ENCODE data around the gene DHRS7B.
"Not testable (repeated sequence)": the region's sequence is repeated elsewhere in the genome, so short reads cannot be mapped to it uniquely, and the experiment has no call there.

Gene DHRS7B

DNA sequence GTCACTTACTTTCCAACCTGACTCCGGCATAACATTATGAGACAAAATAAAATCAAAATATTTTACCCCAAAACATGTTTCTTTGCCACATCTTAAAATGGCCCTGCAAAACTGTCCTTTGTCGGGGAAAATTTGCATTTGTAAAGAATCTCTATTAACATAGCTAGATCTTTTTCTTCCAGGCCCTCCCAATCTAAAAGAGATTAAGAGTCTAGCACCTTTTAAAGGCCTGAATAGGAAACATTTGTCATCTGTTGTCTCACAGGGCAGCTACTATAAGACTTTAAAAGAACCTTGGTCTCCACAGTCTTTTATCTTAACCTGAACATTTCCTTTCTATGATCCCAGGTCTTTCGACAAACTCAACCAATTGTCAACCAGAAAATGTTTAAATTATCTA is 18.1 kb upstream of the DHRS7B start:
- no peak for DNase-seq (ENCODE audit: low spot score)

DNA sequence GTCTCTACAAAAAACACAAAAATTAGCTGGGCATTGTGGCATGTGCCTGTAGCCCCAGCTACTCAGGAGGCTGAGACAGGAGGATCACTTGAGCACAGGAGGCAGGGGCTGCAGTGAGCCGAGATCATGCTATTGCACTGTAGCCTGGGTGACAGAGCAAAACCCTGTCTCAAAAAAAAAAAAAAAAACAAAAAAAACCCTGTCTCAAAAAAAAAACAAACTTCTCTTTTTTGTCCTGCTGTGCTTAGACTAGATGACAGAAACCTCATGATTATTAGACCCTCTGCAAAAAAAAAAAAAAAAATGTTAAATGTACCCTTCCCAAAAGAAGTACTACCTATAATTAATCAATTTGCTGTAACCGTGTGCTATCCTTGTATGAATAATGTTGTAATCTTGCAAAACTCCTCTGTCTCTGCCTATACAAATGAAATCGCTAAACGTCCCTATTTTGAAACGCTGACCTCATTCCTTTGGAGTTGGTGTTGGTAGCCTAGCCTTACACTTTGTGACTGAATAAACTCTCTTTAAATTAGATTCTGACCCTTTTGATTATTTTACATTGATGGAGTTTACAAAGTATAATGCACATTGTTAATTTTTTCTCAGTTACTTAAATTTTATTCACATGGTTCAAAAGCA is 13.6 kb upstream of the DHRS7B start:
- DNase-seq (ENCODE audit: low spot score) = no peak

DNA sequence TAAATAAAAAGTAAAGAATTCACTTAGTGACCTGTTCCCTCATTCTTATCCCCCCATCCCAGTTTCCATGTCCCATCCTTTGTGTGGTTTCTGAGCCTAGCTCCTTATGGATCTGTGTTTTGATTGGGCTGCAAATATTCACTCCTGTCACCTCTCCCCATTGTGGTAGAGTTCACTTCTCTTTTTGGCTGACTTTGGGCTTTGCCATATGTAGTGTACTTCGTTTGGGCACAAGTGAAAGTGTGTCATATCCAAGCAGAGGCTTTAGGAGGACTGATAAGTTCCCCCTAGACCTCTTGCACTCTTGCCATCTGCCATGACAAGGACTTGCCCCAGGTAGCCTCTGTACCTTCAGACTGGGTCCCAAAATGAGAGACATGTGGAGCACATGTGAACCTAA is 13.0 kb upstream of the DHRS7B start:
- DNase-seq (ENCODE audit: low spot score) = no peak

DNA sequence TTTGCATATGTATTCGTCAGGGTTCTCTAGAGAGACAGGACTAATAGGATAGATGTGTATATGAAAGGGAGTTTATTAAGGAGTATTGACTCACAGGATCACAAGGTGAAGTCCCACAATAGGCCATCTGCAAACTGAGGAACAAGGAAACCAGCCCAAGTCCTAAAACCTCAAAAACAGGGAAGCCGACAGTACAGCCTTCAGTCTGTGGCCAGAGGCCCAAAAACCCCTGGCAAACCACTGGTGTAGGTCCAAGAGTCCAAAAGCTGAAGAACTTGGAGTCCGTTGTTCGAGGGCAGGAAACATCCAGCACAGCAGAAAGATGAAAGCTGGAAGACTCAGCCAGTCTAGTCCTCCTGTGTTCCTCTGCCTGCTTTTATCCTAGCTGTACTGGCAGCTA is 12.0 kb upstream of the DHRS7B start:
- not testable (repeated sequence) for DNase-seq (ENCODE audit: low spot score)

DNA sequence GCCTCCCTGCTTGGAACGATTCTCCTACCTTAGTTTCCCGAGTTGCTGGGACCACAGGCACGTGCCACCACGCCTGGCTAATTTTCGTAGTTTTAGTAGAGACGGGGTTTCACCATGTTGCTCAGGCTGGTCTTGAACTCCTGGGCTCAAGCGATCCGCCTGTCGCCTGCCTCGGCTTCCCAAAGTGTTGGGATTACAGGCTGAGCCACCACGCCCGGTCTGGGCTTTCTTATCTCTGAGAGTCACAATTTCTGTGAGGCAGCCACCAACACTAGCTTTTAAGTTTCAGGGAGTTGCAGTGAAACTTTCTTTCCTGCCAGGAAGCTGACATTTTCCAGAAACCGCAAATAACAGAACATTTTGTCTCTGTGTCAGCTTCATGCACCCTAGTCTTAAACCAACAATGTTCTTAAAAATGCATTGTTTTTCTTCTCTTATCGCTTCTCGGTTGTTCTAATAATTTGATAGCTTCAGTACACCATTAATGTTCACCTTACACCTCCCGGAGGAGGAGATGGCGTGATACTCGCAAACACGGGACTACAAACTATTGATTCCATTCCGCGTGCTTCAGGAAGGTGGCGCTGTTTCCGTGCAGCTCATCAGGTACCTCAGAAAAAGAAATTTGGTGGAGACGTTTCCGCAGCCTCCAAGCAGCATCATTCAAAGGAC is 7.4 kb upstream of the DHRS7B start:
- DNase-seq (ENCODE audit: low spot score) = peak; percentile 73

DNA sequence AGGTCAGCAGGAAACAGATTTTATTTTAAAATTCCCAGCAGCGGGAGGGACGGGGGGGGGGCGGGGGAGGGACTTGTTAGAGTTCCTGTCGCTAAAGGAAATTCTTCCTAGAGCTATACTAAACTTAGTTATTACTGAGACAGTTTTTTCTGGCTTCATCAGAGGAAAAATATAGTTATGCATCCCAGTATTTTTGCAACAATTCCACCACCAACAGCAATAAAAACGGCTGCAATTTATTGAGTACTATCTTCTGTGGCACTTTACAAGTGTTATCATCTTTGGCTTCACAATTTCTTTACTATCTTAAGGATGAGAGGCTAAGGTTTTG is 6.9 kb upstream of the DHRS7B start:
- DNase-seq (ENCODE audit: low spot score) = no peak

DNA sequence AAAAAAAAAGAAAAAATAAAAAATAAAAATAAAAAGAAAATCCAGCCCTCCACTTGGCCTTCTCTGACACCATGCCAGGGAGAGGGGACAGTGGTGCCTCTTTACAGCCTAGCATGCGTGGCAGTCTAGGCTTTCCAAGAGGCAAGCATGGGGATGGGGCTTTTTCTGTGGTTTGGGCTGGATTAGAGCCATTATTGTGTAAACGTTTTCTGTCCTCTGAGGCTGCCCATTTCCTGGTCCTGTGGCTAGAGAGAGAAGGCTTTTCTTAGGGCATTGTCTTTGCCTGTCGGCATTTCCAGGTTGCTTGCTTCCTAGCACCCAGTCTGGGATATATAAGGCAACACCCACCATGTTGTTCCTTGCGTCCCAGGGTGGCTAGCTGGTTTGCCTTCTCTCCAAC is 2.7 kb upstream of the DHRS7B start:
- no peak for DNase-seq (ENCODE audit: low spot score)

DNA sequence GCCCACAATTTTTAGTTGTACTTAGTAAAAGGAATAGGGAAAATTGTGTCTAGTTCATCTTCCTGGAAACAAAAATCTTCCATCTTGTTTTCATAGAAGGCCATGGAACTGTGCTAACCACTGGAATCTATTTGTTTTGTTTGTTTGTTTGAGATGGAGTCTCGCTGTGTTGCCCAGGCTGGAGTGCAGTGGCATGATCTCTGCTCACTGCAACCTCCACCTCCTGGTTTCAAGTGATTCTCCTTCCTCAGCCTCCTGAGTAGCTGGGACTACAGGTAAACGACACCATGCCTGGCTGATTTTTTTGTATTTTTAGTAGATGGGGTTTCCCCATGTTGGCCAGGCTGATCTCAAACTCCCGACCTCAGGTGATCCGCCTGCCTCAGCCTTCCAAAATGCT is 2.2 kb upstream of the DHRS7B start:
- DNase-seq (ENCODE audit: low spot score) = not testable (repeated sequence)

DNA sequence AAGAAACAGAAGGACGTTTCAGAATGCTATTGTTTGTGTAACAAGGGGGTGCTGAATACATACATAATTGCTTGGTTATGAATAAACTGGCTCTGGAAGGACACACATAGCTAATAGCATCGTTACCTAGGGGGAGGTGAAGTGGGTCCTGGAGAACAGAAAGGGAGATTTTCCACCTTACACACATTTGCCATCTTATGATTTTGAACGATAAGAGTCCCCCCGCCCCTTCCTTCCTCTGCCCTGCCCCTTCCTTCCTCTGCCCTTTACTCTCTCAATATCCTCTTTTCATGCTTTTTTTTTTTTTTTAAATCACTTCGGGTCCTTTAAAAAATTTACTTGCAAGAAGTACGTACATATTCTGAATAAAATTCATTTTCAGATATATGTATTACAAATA is 902 bp upstream of the DHRS7B start:
- no peak for DNase-seq (ENCODE audit: low spot score)

DNA sequence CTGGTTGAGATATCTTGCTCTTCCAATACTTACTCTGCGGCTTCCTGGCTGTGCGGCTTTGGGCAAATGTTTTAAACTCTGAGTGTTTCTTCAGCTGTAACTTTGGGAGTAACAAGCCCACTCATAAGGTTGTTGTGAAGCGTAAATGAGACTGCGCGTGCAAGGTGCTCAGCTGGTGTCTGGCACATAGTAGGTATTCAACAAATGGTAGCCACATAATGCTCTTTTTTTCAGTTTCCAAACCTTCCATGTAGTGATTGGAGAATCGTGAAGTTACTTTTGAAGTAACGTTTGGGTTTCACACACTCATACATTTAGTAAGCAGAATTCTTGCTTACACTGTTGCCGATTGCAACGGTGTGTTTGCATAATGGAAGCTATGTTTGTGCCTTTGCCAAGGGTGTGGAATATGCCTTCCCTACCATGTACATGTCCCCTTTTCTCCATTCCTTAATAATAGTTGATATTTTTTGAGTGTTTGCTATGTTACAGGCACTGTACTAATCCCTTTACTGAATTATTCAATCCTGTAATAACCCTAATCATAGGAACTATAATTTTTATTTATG is 829 bp downstream of the DHRS7B start:
- DNase-seq (ENCODE audit: low spot score) = no peak

DNA sequence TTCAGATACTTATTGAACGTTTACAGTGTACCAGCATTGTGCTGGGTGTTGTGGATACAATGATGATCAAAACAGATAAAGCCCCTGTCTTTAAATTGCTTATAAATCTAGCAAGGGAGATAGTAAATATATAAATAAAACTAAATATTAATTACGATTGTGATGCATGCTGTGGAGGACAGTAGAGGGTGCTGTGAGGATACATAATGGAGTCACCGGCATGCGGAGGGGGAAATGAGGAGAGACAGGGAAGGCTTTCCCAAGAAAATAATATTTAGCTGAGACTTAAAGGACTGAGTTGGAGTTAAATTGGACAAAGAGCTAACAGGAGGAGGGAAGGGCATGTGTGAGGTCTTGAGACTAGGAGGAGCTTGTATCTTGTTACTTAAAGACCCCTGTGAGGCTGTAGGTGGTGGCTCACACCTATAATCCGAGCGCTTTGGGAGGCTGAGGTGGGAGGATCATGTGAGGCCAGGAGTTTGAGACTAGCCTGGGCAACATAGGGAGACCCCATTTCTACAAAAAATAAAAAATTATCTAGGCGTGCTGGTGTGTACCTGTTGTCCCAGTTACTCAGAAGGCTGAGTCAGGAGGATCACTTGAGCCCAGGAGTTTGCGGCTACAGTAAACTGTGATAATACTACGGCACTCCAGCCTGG is 2.4 kb downstream of the DHRS7B start:
- peak; percentile 23 for DNase-seq (ENCODE audit: low spot score)

DNA sequence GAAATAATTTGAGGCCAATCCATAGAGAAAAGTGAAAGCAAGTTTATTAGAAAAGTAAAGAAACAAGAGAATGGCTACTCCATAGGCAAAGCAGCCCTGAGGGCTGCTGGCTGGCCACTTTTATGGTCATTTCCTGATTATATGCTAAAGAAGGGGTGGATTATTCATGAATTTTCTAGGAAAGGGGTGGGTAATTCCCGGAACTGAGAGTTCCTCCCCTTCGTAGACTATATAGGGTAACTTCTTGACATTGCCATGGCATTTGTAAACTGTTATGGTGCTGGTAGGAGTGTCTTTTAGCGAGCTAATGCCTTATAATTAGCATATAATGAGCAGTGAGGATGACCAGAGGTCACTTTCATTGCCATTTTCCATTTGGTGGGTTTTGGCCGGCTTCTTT is 4.4 kb downstream of the DHRS7B start:
- no peak for DNase-seq (ENCODE audit: low spot score)

DNA sequence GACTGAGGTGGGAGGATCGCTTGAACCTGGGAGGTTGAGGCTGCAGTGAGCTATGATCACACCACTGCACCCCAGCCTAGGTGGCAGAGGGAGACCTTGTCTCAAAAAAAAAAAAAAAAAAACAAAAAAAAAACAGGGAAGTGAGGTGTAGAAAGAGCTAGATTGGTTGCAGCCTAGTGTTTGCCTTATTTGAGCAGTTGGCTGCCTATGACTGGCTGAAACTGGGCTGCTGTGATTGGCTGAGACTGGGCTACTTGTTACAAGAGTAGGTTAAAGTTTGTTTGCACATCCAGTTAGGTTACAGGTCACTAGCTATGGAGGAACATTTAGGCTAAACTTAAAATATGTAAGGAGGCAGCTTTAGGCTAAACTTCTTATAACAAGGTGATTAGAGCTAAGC is 5.7 kb downstream of the DHRS7B start:
- no peak for DNase-seq (ENCODE audit: low spot score)

DNA sequence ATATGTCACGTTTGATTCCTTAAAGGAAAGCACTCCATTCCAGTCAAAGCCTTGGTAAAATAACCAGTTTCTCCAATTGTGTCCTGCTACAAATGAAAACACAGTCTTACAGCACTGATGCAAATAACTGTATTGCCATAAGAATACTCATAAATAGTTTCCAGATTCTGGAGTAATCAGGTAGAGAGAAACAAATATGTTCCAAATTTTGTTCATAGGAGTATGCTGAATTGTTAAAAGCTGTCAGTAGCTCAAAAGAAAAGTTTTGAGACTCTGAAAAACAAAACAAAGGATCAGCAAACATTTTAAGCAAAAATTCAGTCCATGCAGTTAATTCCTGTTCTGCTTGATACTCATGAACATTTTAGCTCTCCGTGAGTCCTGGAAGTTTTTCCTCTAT is 7.8 kb downstream of the DHRS7B start:
- no peak for DNase-seq (ENCODE audit: low spot score)

DNA sequence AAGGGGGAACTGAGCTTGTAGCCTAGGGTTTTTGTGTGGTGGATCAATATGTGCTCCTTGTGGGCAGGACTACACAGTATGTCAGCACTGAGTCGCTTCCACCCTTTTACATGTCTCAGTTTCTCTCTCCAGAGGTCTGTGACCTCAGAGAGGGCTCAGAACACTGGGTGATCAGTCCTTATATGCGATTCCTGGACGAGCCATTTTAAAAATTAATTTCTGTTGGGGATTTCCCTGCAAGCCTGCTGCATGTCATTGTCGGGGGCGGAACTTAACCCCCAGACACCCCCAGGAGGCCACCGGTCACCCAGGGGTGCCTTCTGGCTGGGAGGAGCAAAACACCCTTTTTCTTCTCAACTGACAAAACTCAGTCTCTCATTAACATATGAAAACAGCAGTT is 14.1 kb downstream of the DHRS7B start:
- DNase-seq (ENCODE audit: low spot score) = no peak

DNA sequence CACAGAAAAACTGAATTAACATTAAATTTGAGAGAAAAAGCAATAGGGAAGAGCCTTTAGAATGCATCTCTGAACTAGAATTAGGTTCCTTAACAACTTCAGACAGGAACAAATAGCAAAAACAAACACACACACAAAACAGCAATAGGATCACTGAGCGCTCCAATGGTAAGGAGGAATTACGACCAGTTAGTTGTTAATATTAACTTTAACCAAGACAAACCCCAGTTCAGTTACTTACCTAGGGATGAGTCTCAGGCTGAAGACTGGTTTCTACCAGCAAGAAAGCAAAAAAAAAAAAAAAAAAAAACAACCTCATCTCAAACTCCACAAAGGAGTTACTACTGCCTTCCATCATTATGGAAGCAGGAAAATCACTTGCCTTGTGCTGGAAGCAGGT is 14.6 kb downstream of the DHRS7B start:
- no peak for DNase-seq (ENCODE audit: low spot score)

DNA sequence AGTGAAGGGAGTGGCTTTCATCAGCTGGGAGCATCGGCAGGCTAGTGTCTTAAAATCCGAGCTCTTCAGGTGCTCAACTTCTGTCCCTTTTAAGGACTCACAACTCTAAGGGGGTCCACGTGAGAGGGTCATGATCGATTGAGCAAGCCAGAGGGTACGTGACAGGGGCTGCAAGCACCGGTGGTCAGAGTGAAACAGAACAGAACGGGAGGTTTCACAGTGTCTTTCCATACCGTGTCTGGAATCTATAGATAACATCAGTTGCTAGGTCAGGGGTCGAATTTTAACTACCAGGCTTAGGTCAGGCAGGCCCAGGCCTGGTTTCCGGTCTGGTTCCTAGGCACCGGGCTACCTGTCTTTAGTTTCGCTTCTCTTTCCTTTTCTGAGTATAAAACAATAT is 15.3 kb downstream of the DHRS7B start:
- DNase-seq (ENCODE audit: low spot score) = not testable (repeated sequence)

DNA sequence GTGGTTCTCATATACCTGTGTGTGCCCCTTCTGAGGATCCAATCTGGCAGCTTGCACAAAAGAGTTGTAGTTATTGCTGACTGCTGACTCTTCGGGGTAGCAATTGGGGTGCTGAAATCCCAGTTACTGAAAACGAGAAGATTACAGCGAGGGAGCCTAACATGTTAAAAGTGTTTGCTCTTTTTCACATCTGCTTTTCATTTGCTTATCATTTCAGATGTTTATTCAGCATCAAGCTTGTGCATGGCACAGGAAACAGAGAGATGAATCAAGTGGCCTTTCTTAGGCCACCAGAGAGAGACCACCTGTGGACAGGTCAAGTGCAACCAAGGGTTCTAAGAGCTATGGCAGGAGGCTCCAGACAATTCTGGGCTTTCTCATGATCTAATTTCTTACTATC is 16.9 kb downstream of the DHRS7B start:
- DNase-seq (ENCODE audit: low spot score) = no peak

DNA sequence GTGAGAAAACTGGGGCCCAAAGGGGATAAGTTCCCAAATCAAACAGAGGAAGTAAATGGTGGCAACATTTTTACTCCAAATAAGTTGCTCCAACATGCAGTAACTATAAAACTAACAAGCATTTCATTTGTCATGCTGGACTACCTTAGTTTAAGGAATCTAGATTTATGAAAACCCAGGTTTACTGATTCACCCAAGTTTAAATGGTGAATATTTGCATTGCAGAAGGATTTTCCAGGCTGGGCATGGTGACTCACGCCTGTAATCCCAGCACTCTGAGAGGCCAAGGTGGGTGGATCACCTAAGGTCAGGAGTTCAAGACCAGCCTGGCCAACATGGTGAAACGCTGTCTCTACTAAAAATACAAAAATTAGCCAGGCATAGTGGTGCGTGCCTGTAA is 17.5 kb downstream of the DHRS7B start:
- not testable (repeated sequence) for DNase-seq (ENCODE audit: low spot score)

DNA sequence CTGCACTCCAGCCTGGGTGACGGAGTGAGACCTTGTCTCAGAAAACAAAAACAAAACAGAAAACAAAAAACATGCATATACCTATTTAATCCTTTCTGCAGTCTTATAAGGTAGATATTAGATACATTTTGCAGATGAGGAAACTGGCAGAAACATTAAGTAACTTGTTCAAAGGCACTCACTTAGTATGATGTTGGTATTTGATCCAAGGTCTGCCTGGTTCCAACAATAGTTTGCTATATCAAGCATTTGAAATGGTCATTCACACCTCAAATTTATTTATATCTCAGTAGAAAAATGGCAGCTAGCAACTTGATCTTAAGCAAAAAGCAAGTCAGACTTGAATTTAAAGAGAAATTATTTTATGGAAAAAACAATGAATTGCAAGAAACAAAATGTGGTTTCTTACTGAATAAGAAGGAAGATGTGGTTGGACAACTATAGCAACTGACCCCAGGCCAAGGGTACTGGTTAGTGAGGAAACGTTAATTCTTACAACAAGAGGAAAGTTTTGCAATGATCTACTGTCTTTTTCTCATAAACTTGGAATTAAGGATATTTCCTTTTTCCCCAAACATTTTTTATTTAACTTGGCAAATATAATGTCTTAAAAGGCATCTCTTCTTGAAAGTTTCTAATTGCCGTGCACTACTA is 19.7 kb downstream of the DHRS7B start:
- DNase-seq (ENCODE audit: low spot score) = no peak

DNA sequence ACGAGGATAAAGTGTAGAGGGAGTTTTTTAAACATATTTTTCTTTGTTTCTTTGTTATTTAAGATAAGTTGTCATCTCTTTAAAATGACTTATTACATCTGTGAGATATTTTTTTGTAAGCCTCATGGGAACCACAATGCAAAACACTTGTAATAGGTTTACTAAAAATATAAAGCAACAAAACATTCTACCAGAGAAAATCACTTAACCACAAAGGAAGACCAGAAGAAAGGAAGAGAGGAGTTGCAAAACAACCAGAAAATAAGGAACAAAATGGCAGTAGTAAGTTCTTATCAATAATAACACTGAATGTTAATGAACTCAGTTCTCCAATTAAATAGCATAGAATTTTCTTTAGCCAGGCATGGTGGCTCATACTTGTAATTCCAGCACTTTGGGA is 22.9 kb downstream of the DHRS7B start:
- DNase-seq (ENCODE audit: low spot score) = no peak

DNA sequence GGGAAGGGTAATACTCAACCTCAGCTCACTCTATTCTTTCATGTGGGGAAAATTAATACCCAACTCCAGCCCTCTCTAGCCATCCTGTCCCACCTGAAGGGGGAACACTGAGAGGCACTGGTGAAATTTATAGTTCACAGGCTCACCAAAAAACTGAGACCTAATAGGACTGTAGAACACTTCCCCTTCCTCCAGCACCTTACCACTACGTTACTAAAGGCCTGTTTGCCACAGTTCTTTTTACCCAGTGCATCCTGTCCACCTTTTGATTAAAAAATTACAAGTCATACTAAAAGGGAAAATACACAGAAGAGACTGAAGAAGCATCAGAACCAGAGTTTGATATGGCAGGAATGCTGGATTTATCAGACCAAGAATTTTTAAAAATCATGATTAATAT is 26.0 kb downstream of the DHRS7B start:
- DNase-seq (ENCODE audit: low spot score) = no peak
